DOHH2 (cell line): ENCODE measurements around the gene SCYGR5.

Experiments
- CTCF ChIP-seq: fragments of 200-600 bp; sonication (generic); IDR thresholded peaks from one replicate; pipeline ENCODE4 v1.5.1; 2014; ENCODE audit warnings: antibody characterized with exemption, mild to moderate bottlenecking, low read depth, low read length; ENCODE audit not compliant: poor library complexity, severe bottlenecking
- EZH2phosphoT487 ChIP-seq: fragments of 200-600 bp; sonication (generic); IDR thresholded peaks from 2 replicates; pipeline ENCODE4 v1.6.1; 2017; ENCODE audit warnings: borderline replicate concordance, mild to moderate bottlenecking, antibody characterized with exemption, low read length, moderate library complexity, mixed read lengths

GRCh38 chr2:227627769-227628168 is 38.8 kb upstream of the SCYGR5 start:
- no peak for TF ChIP-seq CTCF
- no peak for TF ChIP-seq EZH2phosphoT487
